ENCODE results near the gene RIPK3.

The RIPK3 gene

DNA sequence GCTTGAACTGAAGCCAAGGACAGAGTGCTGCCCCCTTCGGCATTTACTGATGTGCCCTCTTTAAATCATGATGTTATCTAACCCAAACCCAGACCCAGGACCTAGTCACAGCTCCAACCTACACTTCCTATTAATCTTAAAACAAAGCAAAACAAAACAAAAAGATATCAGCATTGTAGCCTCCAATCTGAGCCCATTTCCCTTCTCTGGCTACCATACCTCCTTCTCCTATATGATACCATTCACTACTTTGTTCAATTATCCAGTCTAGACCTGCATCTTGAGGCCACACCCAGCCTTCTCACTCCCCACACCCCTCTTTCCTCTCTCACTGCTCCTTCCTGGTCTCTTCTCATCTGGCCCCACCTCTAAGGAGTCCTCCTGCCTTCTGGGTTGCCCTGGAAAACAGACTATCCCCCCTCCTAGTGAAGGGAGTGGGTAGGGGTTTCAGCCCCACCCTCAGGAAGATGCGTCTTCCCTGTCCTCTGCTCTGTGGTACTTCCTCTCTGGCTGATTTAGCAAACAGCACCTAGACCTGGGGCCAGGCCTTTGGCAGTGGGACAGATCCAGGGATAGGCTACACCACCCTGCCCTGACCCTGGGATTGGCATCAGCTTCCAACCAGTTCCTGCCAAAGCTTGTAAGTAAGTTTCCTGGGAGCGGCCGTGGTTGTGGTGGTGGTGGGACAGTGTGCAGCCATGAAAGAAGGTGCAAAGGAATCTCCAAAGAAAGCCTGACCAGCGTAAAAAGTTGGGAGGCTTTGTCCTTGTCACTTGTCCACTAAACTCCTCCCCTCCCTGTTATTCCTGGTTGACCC, 25.2 kb downstream of the RIPK3 start:
- no peak for DNase-seq (ENCODE audit: low read depth)
- TF ChIP-seq, protein P1, sequence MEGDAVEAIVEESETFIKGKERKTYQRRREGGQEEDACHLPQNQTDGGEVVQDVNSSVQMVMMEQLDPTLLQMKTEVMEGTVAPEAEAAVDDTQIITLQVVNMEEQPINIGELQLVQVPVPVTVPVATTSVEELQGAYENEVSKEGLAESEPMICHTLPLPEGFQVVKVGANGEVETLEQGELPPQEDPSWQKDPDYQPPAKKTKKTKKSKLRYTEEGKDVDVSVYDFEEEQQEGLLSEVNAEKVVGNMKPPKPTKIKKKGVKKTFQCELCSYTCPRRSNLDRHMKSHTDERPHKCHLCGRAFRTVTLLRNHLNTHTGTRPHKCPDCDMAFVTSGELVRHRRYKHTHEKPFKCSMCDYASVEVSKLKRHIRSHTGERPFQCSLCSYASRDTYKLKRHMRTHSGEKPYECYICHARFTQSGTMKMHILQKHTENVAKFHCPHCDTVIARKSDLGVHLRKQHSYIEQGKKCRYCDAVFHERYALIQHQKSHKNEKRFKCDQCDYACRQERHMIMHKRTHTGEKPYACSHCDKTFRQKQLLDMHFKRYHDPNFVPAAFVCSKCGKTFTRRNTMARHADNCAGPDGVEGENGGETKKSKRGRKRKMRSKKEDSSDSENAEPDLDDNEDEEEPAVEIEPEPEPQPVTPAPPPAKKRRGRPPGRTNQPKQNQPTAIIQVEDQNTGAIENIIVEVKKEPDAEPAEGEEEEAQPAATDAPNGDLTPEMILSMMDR (conservative IDR thresholded peaks at IDR 0.05; ENCODE audit: low read depth, low read length), result no peak
- H3K4me3 ChIP-seq (ENCODE audit: low read length), result no peak overlapping the region

- TF ChIP-seq, protein P1 (conservative IDR thresholded peaks at IDR 0.05; ENCODE audit: low read depth, low read length), result no peak
- DNase-seq (ENCODE audit: low read depth), result no peak
- no peak overlapping the region for H3K4me3 ChIP-seq (ENCODE audit: low read length)
These were observed 25.9 kb downstream of the RIPK3 start for GRCh38 chr14:24313913-24314312.

- no peak overlapping the region for H3K4me3 ChIP-seq (ENCODE audit: low read length)
- TF ChIP-seq, protein P1 (conservative IDR thresholded peaks at IDR 0.05; ENCODE audit: low read depth, low read length), result no peak
- no peak for DNase-seq (ENCODE audit: low read depth)
These were observed 26.9 kb downstream of the RIPK3 start for GRCh38 chr14:24312736-24313507.

DNA sequence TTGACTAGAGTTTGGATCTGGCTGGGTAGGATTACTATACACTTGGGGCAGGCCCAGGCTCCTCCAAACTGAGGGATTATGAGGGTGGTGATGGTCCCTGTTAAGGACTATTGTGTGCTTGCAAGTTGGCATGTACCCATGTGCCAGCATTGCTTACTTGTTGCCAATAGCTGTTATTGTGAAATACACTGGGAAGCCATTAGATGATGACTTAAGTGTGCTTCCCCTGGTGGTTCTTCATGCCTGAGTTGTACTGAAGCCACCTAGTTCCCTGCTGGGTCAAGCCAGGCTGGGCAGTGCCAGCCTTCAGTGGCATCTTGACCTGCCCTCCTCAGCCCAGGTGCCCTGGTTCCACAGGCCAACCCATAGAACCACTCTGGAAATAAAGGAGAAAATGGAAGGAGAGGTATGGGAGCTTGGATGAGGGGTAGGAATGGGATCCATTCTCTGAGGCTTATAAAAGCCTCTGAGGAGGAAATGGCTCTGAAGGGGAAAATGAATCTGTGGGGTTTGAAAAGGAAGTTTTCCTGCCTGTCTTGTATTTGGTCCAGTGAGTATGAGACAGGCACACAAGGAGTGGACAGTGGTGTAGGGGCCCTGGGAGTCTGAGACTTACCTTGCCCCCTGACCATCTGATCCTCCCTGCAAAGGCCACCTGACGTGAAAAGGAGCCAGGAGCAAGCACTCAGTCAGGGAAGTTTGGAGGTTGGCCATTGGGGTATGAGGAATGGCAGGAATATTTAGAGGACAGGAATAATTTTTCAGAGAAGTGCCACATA, 27.8 kb downstream of the RIPK3 start:
- DNase-seq (ENCODE audit: low read depth), result no peak
- TF ChIP-seq, protein P1 (conservative IDR thresholded peaks at IDR 0.05; ENCODE audit: low read depth, low read length), result no peak
- no peak overlapping the region for H3K4me3 ChIP-seq (ENCODE audit: low read length)

- DNase-seq (ENCODE audit: low read depth), result peak; percentile 45
- H3K4me3 ChIP-seq (ENCODE audit: low read length), result no peak within 1 kb of the TSS
- TF ChIP-seq, protein P1 (conservative IDR thresholded peaks at IDR 0.05; ENCODE audit: low read depth, low read length), result peak; percentile 25
These were observed 28.9 kb downstream of the RIPK3 start, which contains the start of gene LTB4R for GRCh38 chr14:24310646-24311604. TSS of gene LTB4R (plus strand) at chr14:24311502. CDS start at chr14:24315652, 4,150 bp downstream.

DNA sequence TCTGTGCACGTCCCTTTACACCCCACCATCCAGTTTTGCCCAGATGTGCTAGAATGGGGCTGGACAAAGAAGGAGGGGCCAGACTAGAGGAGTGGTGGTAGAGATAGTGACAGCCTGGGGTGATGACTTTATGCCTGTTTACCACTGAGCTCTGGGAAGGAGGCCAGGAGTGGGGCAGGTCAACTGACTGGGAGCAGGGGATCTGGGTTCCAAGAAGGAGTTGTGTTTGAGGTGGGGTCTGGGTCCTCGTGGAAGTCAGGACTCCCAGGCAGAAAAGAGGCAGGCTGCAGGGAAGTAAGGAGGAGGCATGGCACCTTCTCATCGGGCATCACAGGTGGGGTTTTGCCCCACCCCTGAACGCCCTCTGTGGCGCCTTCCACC, 29.5 kb downstream of the RIPK3 start:
- TF ChIP-seq, protein P1 (conservative IDR thresholded peaks at IDR 0.05; ENCODE audit: low read depth, low read length), result no peak
- H3K4me3 ChIP-seq (ENCODE audit: low read length), result no peak overlapping the region
- no peak for DNase-seq (ENCODE audit: low read depth)
